Adrenal gland (tissue), 12 donors: ENCODE results near the gene SHH. TPM values are rescaled to one million over a fixed set of nuclear protein-coding genes. Genes with fewer than 3 reads are reported as not detected.

Source experiments
- DNase-seq, 7 donors: peaks; one replicate each; pipeline ENCODE4 v3.0.0-alpha.2; 2019 to 2020
- H3K27ac ChIP-seq, 5 donors: fragments of 200-600 bp; sonication (generic) in 4 of 5; 1 replicate in 3 of 5; 2 replicates in 2 of 5; pipeline versions ENCODE4 v1.5.1 to v1.8.0; 2016 to 2020; ENCODE audit warnings: mild to moderate bottlenecking in 1 of 5
- H3K27me3 ChIP-seq: fragments of 200-600 bp; 2 replicates; pipeline ENCODE4 v1.8.0; 2021
- H3K36me3 ChIP-seq, 2 donors: fragments of 200-600 bp; replicated peaks in 1 of 2; 1 replicate in 1 of 2; 2 replicates in 1 of 2; pipeline versions ENCODE4 v1.5.1 to v1.8.0; 2018 to 2022
- H3K4me1 ChIP-seq, 2 donors: fragments of 200-600 bp; replicated peaks in 1 of 2; 1 replicate in 1 of 2; 2 replicates in 1 of 2; pipeline versions ENCODE4 v1.5.1 to v1.8.0; 2018 to 2021
- H3K4me3 ChIP-seq, 4 donors: fragments of 200-600 bp; sonication (generic) in 3 of 4; one replicate each; pipeline ENCODE4 v1.5.1; 2016 to 2018
- H3K9me3 ChIP-seq, 3 donors: fragments of 200-600 bp; sonication (generic) in 1 of 3; replicated peaks in 1 of 3; 1 replicate in 2 of 3; 2 replicates in 1 of 3; pipeline versions ENCODE4 v1.5.1 to v1.8.0; 2016 to 2021
- POLR2A ChIP-seq, 2 donors: fragments of 450-650 bp; IDR thresholded peaks; one replicate each; pipeline ENCODE4 v1.6.1; 2017; ENCODE audit warnings: antibody characterized with exemption in 2 of 2, mild to moderate bottlenecking in 2 of 2, moderate library complexity in 1 of 2
- WGBS, 4 donors: extraction: QIAGEN DNeasy Blood & Tissue Kit in 2 of 4; methylation state at CpG; one replicate each; pipeline versions ENCODE4 v1.1.5 to v1.1.7; 2013 to 2017; 5-methylcytosine and 5-hydroxymethylcytosine counted together
- intact Hi-C, 2 donors: fragments of 100-400 bp; cut with DNase I; formaldehyde crosslinking; loops; one replicate each; pipeline versions ENCODE4 v1.14.1 to v1.15.0; 2022 to 2023
- polyA plus RNA-seq, 3 donors: library from polyadenylated mRNA; stranded (reverse); fragments of 200-250 nt in 2 of 3; fragments of 350-450 nt in 1 of 3; fragmentation: Illumina TruSeq in 1 of 3; extraction: RNeasy Lipid Tissue Mini Kit (QIAGEN cat#74804) in 1 of 3; gene quantifications; one replicate each; pipeline ENCODE4 v1.2.3, GENCODE V29; 2013 to 2014
- total RNA-seq, 9 donors: library from RNA; depleted of rRNA in 4 of 9; stranded (reverse); fragments of >200 nt in 4 of 9; fragments of 120-200 nt in 1 of 9; fragmentation: NEBNext Ultra II Directional in 1 of 9; extraction: Animal tissue kit (Norgen Biotek cat#: 25700) in 1 of 9; gene quantifications; one replicate each; pipeline versions ENCODE4 v1.1.0 to v1.2.4, GENCODE V29; 2013 to 2023
- TF ChIP-seq, protein P1 (sequence below), 6 experiments: fragments of 450-650 bp in 4 of 6; fragments of 200-600 bp in 2 of 6; sonication (generic) in 1 of 6; IDR thresholded peaks; 1 replicate in 5 of 6; 2 replicates in 1 of 6; pipeline versions ENCODE4 v1.5.1 to v1.8.0; 2016 to 2021; ENCODE audit warnings: antibody characterized with exemption in 6 of 6, mild to moderate bottlenecking in 2 of 6, moderate library complexity in 1 of 6
- donor health status: healthy with polysubstance abuse.
- donor health status: Bipolar disorder and iron deficiency.
- donor health status: DM: yes; HTN: yes; CAD: no.
- donor health status: DM: no; HTN: no; CAD: no.
- donor health status: DM: no; HTN: no; CAD: no.
- donor health status: DM: yes; HTN: yes; CAD: no.

SHH gene
- total and polyA plus RNA-seq, 12 donors = 2.1 to 38.0 (median 11.0) TPM

DNA sequence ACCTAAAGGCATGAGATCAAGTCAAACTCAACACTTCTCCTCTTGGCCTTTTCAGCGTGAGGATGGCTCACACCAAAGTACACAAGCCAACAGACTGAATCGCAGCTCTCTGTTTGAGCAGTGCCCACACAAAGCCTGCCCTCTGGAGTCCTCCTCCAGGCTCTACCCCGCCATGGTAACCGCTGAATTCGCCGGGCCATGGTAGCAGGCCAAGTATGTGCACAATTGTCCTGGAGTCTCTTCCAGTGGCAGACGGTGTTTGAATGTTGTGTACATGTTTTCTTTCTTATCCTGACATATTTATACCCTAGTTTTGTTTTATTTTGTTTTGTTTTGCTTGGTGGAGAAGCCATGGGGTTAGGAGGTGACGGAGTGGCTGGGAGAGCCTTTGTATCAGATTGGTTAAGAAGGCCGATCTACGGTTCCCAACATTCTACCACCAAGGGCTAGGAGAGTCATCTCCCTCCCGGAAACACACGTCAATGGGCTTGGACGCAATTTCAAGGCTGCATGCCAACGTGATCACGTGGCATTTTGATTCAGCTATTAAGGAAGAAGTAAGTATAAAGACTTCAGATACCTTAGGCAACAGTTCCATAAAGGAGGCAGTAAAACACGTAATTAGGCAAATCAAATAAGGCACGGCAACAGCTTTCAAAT, 12.1 kb upstream of the SHH start:
- peak overlapping the region in 3 of 5 donors; percentile 43 to 79 (median 77) for H3K27ac ChIP-seq
- 67 to 70% (median 69%) methylated on average over 17 of the region's 17 CpGs for WGBS, 4 donors
- TF ChIP-seq, protein P1, sequence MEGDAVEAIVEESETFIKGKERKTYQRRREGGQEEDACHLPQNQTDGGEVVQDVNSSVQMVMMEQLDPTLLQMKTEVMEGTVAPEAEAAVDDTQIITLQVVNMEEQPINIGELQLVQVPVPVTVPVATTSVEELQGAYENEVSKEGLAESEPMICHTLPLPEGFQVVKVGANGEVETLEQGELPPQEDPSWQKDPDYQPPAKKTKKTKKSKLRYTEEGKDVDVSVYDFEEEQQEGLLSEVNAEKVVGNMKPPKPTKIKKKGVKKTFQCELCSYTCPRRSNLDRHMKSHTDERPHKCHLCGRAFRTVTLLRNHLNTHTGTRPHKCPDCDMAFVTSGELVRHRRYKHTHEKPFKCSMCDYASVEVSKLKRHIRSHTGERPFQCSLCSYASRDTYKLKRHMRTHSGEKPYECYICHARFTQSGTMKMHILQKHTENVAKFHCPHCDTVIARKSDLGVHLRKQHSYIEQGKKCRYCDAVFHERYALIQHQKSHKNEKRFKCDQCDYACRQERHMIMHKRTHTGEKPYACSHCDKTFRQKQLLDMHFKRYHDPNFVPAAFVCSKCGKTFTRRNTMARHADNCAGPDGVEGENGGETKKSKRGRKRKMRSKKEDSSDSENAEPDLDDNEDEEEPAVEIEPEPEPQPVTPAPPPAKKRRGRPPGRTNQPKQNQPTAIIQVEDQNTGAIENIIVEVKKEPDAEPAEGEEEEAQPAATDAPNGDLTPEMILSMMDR (IDR thresholded peaks at IDR 0.05) = no peak
- peak in 1 of 2 donors; percentile 14 for TF ChIP-seq POLR2A (IDR thresholded peaks at IDR 0.05)
- H3K27me3 ChIP-seq = no peaks in the 10 kb centered on the region
- no peaks in the 10 kb centered on the region for H3K36me3 ChIP-seq
- H3K4me3 ChIP-seq = no peak overlapping the region
- intact Hi-C loops = no loop called here
- no peaks in the 10 kb centered on the region for H3K9me3 ChIP-seq
- DNase-seq = peak; percentile 74 to 92 (median 86)
- no peaks in the 10 kb centered on the region for H3K4me1 ChIP-seq

DNA sequence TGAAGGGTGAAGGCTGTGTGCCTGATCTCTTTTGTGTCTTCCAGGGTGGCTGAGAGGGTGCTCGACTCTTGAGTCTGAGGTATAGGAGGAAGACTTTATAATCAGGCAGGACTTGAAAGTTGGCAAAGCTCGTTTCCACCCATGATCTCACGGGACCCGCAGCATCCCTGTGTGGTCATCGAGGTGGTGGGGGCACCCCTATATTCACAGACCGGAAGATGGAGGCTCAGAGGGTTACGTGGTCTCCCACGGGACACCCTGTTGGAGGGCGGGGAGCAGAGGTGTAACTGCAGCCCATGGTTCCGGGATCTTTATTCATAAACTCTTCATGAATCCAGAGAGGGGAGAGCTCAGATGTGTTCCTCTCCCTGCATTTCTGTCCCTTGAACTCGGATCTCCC, 9.6 kb upstream of the SHH start:
- Histone ChIP-seq H3K27ac (no peak overlapping the region), H3K4me1 (peaks cover 5 to 7% of the 10 kb centered on the region in 2 donors), H3K4me3 (no peak overlapping the region), H3K27me3 (no peaks in the 10 kb centered on the region), H3K36me3 (no peaks in the 10 kb centered on the region), H3K9me3 (no peaks in the 10 kb centered on the region)
- intact Hi-C loops = no loop called here
- 85 to 89% (median 87%) methylated on average over 6 to 11 of the region's 11 CpGs for WGBS, 4 donors
- TF ChIP-seq POLR2A (IDR thresholded peaks at IDR 0.05) = no peak
- TF ChIP-seq, protein P1 (IDR thresholded peaks at IDR 0.05) = no peak
- DNase-seq = no peak

DNA sequence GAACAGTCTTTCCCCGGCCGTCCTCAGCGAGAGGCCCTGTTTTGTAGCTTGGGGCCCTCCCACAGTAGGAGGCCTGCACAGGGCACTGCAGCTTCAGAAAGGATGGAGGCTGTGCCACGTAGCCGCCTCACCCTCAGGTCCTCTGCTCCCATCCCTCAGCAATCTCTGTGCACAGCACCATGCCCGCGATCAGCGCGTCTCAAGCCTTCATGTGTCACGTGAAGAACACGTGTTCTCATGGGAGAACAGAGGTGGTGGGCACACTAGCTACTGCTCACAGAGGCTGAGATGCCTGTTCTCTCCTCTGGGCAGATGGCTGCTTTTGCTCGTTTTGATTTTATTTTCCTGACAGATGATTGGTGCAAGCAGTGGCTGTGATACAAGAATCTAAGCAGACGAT, 8.5 kb upstream of the SHH start:
- intact Hi-C loops = no loop called here
- 88 to 93% (median 92%) methylated on average over 9 to 13 of the region's 13 CpGs for WGBS, 4 donors
- H3K27me3 ChIP-seq = no peaks in the 10 kb centered on the region

DNA sequence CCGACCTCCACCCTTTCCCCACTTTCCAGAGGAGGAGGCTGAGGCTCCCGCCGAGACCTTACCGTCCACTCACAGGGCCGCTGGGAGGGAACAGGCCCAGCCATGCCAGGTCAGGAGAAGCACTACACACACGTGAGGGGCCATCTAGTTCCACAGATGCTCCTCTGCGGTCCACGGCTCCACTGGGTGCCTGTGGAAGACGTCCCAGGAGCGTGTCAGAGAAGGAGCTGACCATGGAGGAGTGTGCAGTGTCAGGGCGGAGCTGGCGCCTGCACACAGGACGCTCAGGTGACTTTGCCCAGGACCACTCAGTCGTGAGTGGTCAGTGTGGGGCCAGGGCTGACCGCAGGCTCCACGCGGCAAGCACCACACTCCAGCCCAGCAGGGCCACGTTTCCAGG, 8.0 kb upstream of the SHH start:
- Histone ChIP-seq H3K4me3 (no peak overlapping the region), H3K27me3 (no peaks in the 10 kb centered on the region), H3K9me3 (no peaks in the 10 kb centered on the region), H3K4me1 (peaks cover 5 to 7% of the 10 kb centered on the region in 2 donors), H3K36me3 (no peaks in the 10 kb centered on the region), H3K27ac (no peak overlapping the region)
- DNase-seq = no peak
- WGBS, 4 donors = 84 to 90% (median 89%) methylated on average over 12 to 18 of the region's 18 CpGs
- TF ChIP-seq POLR2A (IDR thresholded peaks at IDR 0.05) = no peak
- TF ChIP-seq, protein P1 (IDR thresholded peaks at IDR 0.05) = no peak
- intact Hi-C loops = no loop called here

More for the DNA sequence above, 8.5 kb upstream of the SHH start:
- H3K9me3 ChIP-seq = no peaks in the 10 kb centered on the region
- no peak for DNase-seq
- TF ChIP-seq, protein P1 (IDR thresholded peaks at IDR 0.05) = no peak
- TF ChIP-seq POLR2A (IDR thresholded peaks at IDR 0.05) = no peak
- H3K4me3 ChIP-seq = no peak overlapping the region
- no peaks in the 10 kb centered on the region for H3K36me3 ChIP-seq
- H3K4me1 ChIP-seq = peaks cover 5 to 7% of the 10 kb centered on the region in 2 donors
- no peak overlapping the region for H3K27ac ChIP-seq
